Measurements from ENCODE around the gene PAWR.

GRCh38 chr12:79561401-79562132, 129.2 kb downstream of the PAWR start:
- no peak for TF ChIP-seq CTCF (IDR thresholded peaks at IDR 0.05)
- TF ChIP-seq POLR2AphosphoS5 (IDR thresholded peaks at IDR 0.05), result no peak
- no peak for TF ChIP-seq POLR2A (IDR thresholded peaks at IDR 0.05)
- TF ChIP-seq EP300 (IDR thresholded peaks at IDR 0.05), result no peak
